Suppressor macrophage treated with lipopolysaccharide for 4 hours (primary cell): ENCODE measurements around the gene POLR3GL.

Experiments used
- DNase-seq: peaks from one replicate; pipeline ENCODE4 v3.0.0-alpha.2; 2020

The POLR3GL gene

GRCh38 chr1:145977486-145978470, 13.3 kb downstream of the POLR3GL start:
- DNase-seq: peak; percentile 85

- no peak for DNase-seq
Measured at GRCh38 chr1:145978471-145978853, 14.0 kb downstream of the POLR3GL start.

GRCh38 chr1:145978854-145979745, 14.6 kb downstream of the POLR3GL start:
- peak; percentile 99 for DNase-seq

- peak; percentile 80 for DNase-seq
Measured at GRCh38 chr1:145979746-145980456, 15.4 kb downstream of the POLR3GL start.

- DNase-seq: no peak
Measured at GRCh38 chr1:145980457-145980994, 16.0 kb downstream of the POLR3GL start.

- no peak for DNase-seq
Measured at GRCh38 chr1:145982010-145982723, 17.7 kb downstream of the POLR3GL start.

- peak; percentile 49 for DNase-seq
Measured at GRCh38 chr1:145983206-145983675, 18.8 kb downstream of the POLR3GL start.

- DNase-seq: peak; percentile 54
Measured at GRCh38 chr1:145983960-145984830, 19.7 kb downstream of the POLR3GL start.

GRCh38 chr1:145985129-145985501, 20.6 kb downstream of the POLR3GL start:
- DNase-seq: no peak

- peak; percentile 64 for DNase-seq
Measured at GRCh38 chr1:145985502-145986439, 21.3 kb downstream of the POLR3GL start.

- no peak for DNase-seq
Measured at GRCh38 chr1:145986551-145986950, 22.1 kb downstream of the POLR3GL start.

- DNase-seq: no peak
Measured at GRCh38 chr1:145987926-145988325, 23.4 kb downstream of the POLR3GL start.

- no peak for DNase-seq
Measured at GRCh38 chr1:145988773-145989172, 24.3 kb downstream of the POLR3GL start.

- DNase-seq: no peak
Measured at GRCh38 chr1:145990249-145990855, 25.9 kb downstream of the POLR3GL start.

- peak; percentile 36 for DNase-seq
Measured at GRCh38 chr1:145991735-145992412, 27.4 kb downstream of the POLR3GL start.

GRCh38 chr1:145992502-145992936, 28.0 kb downstream of the POLR3GL start:
- no peak for DNase-seq

- no peak for DNase-seq
Measured at GRCh38 chr1:145992958-145993617, 28.6 kb downstream of the POLR3GL start.
